Measurements from ENCODE around the gene PRAMEF17. TPM values are rescaled to one million over a fixed set of nuclear protein-coding genes. Genes with fewer than 3 reads are reported as not detected.

PRAMEF17 gene
- total RNA-seq, 4 donors from 2014 or later = not detected

Other genes starting within 250 kb of the PRAMEF17 start
- gene PRAMEF26, start 233.6 kb upstream of the PRAMEF17 start, total RNA-seq = not detected
- gene HNRNPCL4, start 224.0 kb upstream of the PRAMEF17 start, total RNA-seq = not detected
- gene PRAMEF9, start 217.8 kb upstream of the PRAMEF17 start, total RNA-seq = not detected
- not detected for gene PRAMEF13, start 188.2 kb upstream of the PRAMEF17 start, total RNA-seq
- not detected for gene PRAMEF18, start 163.5 kb upstream of the PRAMEF17 start, total RNA-seq
- not detected for gene PRAMEF5, start 135.4 kb upstream of the PRAMEF17 start, total RNA-seq
- not detected for gene PRAMEF8, start 104.5 kb upstream of the PRAMEF17 start, total RNA-seq
- gene PRAMEF33, start 86.1 kb upstream of the PRAMEF17 start, total RNA-seq = not detected
- not detected for gene PRAMEF15, start 74.1 kb upstream of the PRAMEF17 start, total RNA-seq
- not detected for gene PRAMEF14, start 42.5 kb upstream of the PRAMEF17 start, total RNA-seq
- not detected for gene PRAMEF19, start 17.7 kb upstream of the PRAMEF17 start, total RNA-seq
- not detected for gene PRAMEF20, start 20.8 kb downstream of the PRAMEF17 start, total RNA-seq
- gene LRRC38, start 124.4 kb downstream of the PRAMEF17 start, total RNA-seq = 1 to 10 TPM in 1 of 4 donors, under 1 TPM in 2, not detected in 1; 0.39 to 1.7 (median 0.87) TPM
- gene PDPN, start 194.2 kb downstream of the PRAMEF17 start, total RNA-seq = 10 to 100 TPM; 16.2 to 25.7 (median 21.2) TPM

Data from tibial nerve (tissue), 4 donors.